Breast epithelium (tissue), 3 donors: ENCODE data around the gene PLXNA2.

Source experiments
- CTCF ChIP-seq, 3 donors: fragments of 450-650 bp; IDR thresholded peaks; one replicate each; pipeline ENCODE4 v1.5.1; 2016 to 2017; ENCODE audit warnings: antibody characterized with exemption in 3 of 3, mild to moderate bottlenecking in 3 of 3, moderate library complexity in 3 of 3
- POLR2A ChIP-seq: fragments of 450-650 bp; IDR thresholded peaks from one replicate; pipeline ENCODE4 v1.6.1; 2016; ENCODE audit warnings: antibody characterized with exemption, mild to moderate bottlenecking, moderate library complexity

DNA sequence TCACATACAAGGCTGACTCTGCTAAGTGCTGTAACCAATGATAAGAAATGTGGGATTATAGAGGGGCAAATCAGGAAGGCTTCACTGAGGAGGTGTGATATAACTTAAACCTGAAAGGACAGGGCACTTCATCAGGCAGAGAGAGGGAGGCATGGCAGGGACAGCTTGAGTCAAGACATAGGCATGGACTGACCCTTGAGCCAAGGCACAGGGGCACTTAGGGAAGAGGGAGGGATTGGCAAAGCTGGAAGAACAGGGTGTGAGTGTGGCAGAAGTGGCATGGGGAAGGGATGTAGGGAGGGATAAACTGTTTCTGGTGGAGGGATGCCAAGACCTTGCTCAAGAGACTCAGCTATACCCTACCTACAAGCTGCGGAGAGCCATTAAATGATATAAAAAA, 81.3 kb downstream of the PLXNA2 start:
- TF ChIP-seq POLR2A (no peak), CTCF (IDR thresholded peaks at IDR 0.05) (no peak)
